Peyer's patch (tissue), 4 donors: ENCODE results near the gene HNRNPU.

Experiments used
- CTCF ChIP-seq, 6 experiments: fragments of 450-650 bp in 4 of 6; fragments of 200-600 bp in 2 of 6; sonication (generic) in 1 of 6; IDR thresholded peaks; one replicate each; pipeline ENCODE4 v1.5.1; 2017 to 2019; ENCODE audit warnings: antibody characterized with exemption in 6 of 6, mild to moderate bottlenecking in 3 of 6, moderate library complexity in 1 of 6
- POLR2A ChIP-seq, 2 donors: fragments of 450-650 bp; IDR thresholded peaks; one replicate each; pipeline ENCODE4 v1.5.1; 2017; ENCODE audit warnings: antibody characterized with exemption in 2 of 2, mild to moderate bottlenecking in 2 of 2, moderate library complexity in 2 of 2

GRCh38 chr1:244841273-244841927 is 22.9 kb downstream of the HNRNPU start:
- no peak for TF ChIP-seq CTCF (IDR thresholded peaks at IDR 0.05)
- TF ChIP-seq POLR2A (IDR thresholded peaks at IDR 0.05): no peak
